RWPE1 (cell line): ENCODE measurements around the gene SDR42E2.

ENCODE experiments used
- CTCF ChIA-PET: fragments of 350-600 bp; sonication (Branson Sonifier 250); formaldehyde crosslinking; extraction: SDS; loops from one replicate; lab custom pipeline; 2021; lab: Yijun Ruan, JAX
- POLR2A ChIA-PET: fragments of 400-600 bp; formaldehyde crosslinking; extraction: SDS; loops from one replicate; lab custom pipeline; 2020; ENCODE audit warnings: antibody characterized with exemption; ENCODE audit not compliant: low non-redundant PET; lab: Yijun Ruan, JAX
- DNase-seq: peaks from one replicate; pipeline ENCODE4 v3.0.0; 2012; ENCODE audit warnings: low spot score
- H3K27ac ChIP-seq: fragments of 450-650 bp; 2 replicates; pipeline ENCODE4 v1.5.1; 2017
- TF ChIP-seq, protein P1 (sequence below): fragments of 450-650 bp; conservative IDR thresholded peaks from 2 replicates; pipeline ENCODE4 v1.5.1; 2017; ENCODE audit warnings: low read depth, mild to moderate bottlenecking

The SDR42E2 gene

DNA sequence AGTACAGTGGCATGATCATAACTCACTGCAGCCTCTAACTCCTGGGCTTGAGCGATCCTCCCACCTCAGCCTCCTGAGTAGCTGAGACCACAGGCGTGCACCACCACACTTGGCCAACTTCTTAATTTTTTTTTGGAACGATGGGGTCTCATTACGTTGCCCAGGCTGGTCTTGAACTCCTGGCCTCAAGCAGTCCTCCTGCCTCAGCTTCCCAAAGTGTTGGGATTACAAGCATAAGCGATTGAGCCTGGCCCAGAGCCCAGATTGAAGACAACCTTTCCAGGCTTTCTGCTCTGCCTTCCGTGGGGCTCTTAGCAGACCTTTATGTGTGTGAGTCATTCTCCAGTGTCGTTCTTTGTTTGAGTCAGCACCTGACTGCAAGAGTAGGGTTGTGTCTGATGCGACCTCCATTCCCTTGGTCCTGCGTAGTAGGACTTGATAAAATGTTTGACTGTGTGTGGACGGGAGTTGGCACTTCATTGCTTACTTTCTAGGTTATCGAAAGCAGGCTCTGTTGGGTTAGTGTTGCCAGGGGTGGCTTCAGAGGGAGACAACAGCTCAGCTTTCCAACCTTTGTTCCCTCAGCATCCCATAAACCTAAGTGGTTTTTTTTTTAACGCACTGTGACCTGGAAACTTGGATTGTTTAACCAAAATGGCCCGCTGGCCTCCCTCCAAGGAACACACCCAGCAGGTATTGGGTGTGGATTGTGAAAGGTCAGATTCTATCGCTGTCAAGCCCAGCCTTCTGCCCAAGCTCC, 70.2 kb downstream of the SDR42E2 start:
- H3K27ac ChIP-seq, result peak overlapping the region; percentile 88

DNA sequence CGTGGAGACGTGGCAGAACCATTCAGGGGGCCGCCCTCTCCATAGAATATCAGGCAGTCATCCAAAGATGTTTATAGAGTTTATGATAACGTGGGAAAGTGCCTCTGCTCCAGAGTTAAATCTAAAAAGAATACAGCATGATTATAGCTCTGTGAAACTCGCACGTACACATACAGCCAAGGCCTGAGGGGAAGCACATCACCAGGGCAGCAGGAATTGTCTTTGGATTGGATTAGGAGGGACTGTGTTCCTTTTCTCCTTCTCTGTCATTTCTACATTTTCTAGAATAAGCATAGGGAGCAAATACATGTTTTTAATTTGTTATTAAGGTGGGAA, 70.7 kb downstream of the SDR42E2 start:
- POLR2A ChIA-PET, result no interaction called here
- H3K27ac ChIP-seq, result peak overlapping the region; percentile 88
- DNase-seq, result no peak
- TF ChIP-seq, protein P1, sequence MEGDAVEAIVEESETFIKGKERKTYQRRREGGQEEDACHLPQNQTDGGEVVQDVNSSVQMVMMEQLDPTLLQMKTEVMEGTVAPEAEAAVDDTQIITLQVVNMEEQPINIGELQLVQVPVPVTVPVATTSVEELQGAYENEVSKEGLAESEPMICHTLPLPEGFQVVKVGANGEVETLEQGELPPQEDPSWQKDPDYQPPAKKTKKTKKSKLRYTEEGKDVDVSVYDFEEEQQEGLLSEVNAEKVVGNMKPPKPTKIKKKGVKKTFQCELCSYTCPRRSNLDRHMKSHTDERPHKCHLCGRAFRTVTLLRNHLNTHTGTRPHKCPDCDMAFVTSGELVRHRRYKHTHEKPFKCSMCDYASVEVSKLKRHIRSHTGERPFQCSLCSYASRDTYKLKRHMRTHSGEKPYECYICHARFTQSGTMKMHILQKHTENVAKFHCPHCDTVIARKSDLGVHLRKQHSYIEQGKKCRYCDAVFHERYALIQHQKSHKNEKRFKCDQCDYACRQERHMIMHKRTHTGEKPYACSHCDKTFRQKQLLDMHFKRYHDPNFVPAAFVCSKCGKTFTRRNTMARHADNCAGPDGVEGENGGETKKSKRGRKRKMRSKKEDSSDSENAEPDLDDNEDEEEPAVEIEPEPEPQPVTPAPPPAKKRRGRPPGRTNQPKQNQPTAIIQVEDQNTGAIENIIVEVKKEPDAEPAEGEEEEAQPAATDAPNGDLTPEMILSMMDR, result no peak
- CTCF ChIA-PET, result interaction anchor here (1.2 kb wide), 1 partner anchor 27 kb away, joined by 3 read pairs; the partner anchor contains the start of gene EEF2K

More for the DNA sequence above, 70.2 kb downstream of the SDR42E2 start:
- CTCF ChIA-PET, result interaction anchor here (0.6 to 1.2 kb wide), 4 partner anchors 21 to 1338 kb away, joined by 3 to 5 read pairs (median 3); partner anchors contain the start of gene EEF2K
- TF ChIP-seq, protein P1, result no peak
- POLR2A ChIA-PET, result no interaction called here
- DNase-seq, result peak; percentile 66

DNA sequence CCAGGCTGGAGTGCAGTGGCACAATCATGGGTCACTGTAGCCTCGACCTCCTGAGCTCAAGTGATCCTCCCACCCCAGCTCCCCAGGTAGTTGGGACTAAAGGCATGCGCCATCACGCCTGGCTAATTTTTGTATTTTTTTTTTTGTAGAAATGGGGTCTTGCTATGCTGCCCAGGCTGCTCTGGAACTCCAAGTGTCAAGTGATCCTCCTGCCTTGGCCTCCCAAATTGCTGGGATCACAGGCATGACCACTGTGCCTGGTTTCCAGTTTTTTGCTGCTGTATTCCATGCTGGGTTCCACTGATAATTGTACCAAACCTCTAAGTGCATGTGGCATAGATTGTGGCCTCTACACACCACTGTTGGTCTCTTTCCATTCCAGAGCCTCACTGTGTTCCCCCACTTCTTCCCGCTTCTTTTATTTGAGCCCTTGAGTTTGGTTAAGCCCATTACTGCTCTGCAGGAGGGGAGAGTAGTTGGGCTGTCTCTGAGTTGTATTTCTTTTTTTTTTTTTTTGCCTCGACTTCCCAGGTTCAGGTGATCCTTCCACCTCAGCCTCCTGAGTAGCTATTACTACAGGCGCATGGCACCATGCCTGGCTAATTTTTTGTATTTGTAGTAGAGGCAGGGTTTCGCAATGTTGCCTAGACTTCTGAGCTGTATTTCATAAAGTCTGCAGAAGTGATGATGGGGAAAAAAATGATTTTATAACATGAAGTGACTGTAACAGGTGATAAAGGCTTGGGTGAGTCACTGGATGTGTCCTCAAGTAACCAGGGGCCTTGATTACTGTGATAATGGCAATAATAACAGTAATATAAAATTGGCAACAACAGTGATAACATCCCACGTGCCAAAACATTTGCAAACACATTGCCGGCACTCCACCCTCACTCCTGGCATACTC, 73.8 kb downstream of the SDR42E2 start:
- TF ChIP-seq, protein P1, result no peak
- POLR2A ChIA-PET, result no interaction called here
- peak overlapping the region; percentile 69 for H3K27ac ChIP-seq
- no peak for DNase-seq
- CTCF ChIA-PET, result interaction anchor here (0.5 kb wide), 1 partner anchor 27 kb away, joined by 3 read pairs; no protein-coding TSS in a partner anchor

DNA sequence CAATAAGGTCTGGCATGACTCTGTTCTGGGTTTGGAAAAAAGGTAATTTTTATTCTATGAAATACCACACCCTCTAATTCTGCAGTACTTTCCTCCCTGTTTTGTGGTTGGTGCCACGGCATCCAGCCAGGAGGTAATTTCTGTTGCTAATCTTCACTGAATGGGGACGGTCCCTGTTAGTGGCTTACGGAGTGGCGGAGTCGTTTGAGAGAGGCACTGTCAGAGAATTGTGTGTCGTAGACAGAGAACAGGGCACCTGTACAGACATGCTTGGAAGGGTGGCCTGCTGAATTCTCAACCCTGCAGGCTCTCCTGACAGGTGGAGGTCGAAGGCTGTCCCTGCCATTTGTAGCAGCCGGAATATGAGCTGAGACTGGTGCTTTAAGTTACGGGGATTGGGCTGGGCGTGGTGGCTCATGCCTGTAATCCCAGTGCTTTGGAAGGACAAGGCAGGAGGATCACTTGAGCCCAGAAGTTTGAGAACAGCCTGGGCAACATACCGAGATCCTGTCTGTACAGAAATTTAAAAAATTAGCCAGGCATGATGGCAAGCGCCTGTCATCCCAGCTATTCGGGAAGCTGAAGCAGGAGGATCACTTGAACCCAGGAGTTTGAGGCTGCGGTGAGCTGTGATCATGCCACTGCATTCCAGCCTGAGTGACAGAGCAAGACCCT, 77.0 kb downstream of the SDR42E2 start:
- ChIA-PET CTCF (no interaction called here), POLR2A (no interaction called here)
- TF ChIP-seq, protein P1, result no peak
- no peak for DNase-seq
- H3K27ac ChIP-seq, result peak overlapping the region; percentile 76

DNA sequence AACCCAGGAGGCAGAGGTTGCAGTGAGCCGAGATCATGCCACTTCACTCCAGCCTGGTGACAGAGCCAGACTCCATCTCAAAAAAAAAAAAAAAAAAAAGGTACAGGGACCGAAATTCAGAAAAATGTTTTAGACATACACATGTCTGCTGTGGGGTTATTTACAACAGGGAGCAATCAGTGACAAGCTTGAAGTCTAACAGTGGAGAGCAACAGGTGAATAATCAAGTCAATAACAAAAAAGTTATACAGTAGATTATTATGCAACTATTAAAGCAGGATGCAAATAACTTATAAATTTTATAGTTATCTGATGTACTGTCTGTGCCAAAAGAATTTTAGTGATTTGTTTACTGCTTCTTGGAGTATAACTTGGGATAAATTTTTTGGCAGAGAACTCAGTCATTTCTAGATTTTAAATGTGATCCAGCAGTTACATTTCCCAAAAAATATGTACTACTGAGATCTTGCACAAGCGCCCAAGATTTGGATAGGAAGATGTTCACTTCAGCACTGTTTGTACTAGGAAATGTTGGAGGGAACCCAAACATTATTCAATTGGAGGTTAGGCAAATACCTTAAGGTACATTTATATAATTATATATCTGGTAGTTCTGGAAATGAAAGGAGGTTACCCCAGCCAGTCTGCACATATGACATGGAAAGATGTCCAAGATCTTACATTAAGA, 77.9 kb downstream of the SDR42E2 start:
- ChIA-PET CTCF (no interaction called here), POLR2A (no interaction called here)
- TF ChIP-seq, protein P1, result no peak
- no peak for DNase-seq
- H3K27ac ChIP-seq, result peak overlapping the region; percentile 76
